Neural cell (in vitro differentiated cells): ENCODE results near the gene ESPNL. TPM values are rescaled to one million over a fixed set of nuclear protein-coding genes. Genes with fewer than 3 reads are reported as not detected.

Experiments
- H2AFZ ChIP-seq: fragments of 200-600, 300-800 bp; sonication (generic), shearing (Covaris generic); 2 replicates; pipeline ENCODE4 v1.6.0; 2014; ENCODE audit warnings: low read depth, mild to moderate bottlenecking, antibody characterized with exemption, low read length, moderate library complexity
- H3F3A ChIP-seq: fragments of 200-600 bp; shearing (Covaris generic); 2 replicates; pipeline ENCODE4 v1.6.1; 2016; ENCODE audit warnings: mild to moderate bottlenecking, moderate library complexity, mixed read lengths, antibody characterized with exemption, low read length; ENCODE audit not compliant: insufficient read depth, poor library complexity, severe bottlenecking
- H3K27ac ChIP-seq: fragments of 200-600, 300-800 bp; sonication (generic), shearing (Covaris generic); 2 replicates; pipeline ENCODE4 v1.5.1; 2014; ENCODE audit warnings: mild to moderate bottlenecking, low read length, moderate library complexity
- H3K27me3 ChIP-seq: fragments of 300-800, 200-600 bp; sonication (generic), shearing (Covaris generic); 2 replicates; pipeline ENCODE4 v1.6.0; 2014; ENCODE audit warnings: mild to moderate bottlenecking, low read depth, low read length, moderate library complexity; ENCODE audit not compliant: insufficient read depth
- H3K36me3 ChIP-seq: fragments of 300-800, 200-600 bp; sonication (generic), shearing (Covaris generic); 2 replicates; pipeline ENCODE4 v1.5.1; 2014; ENCODE audit warnings: mild to moderate bottlenecking, antibody characterized with exemption, low read length, moderate library complexity; ENCODE audit not compliant: insufficient read depth
- H3K4me2 ChIP-seq: fragments of 300-800, 200-600 bp; sonication (generic), shearing (Covaris generic); 2 replicates; pipeline ENCODE4 v1.6.0; 2014; ENCODE audit warnings: mild to moderate bottlenecking, low read length
- H3K4me3 ChIP-seq: fragments of 300-800, 200-600 bp; sonication (generic), shearing (Covaris generic); 2 replicates; pipeline ENCODE4 v1.5.1; 2014; ENCODE audit warnings: mild to moderate bottlenecking, low read length, moderate library complexity
- H3K79me2 ChIP-seq: fragments of 200-600 bp; shearing (Covaris generic); replicated peaks from 2 replicates; pipeline ENCODE4 v1.6.0; 2014; ENCODE audit warnings: mild to moderate bottlenecking, low read length, moderate library complexity; ENCODE audit not compliant: insufficient read depth
- H3K9ac ChIP-seq: fragments of 300-800, 200-600 bp; sonication (generic), shearing (Covaris generic); 2 replicates; pipeline ENCODE4 v1.6.1; 2016; ENCODE audit warnings: mild to moderate bottlenecking, low read length, mixed read lengths
- H3K9me2 ChIP-seq: fragments of 200-600 bp; shearing (Covaris generic); 2 replicates; pipeline ENCODE4 v1.6.1; 2016; ENCODE audit warnings: mild to moderate bottlenecking, low read length, mixed read lengths; ENCODE audit not compliant: insufficient read depth
- H3K9me3 ChIP-seq: fragments of 200-600, 300-800 bp; sonication (generic), shearing (Covaris generic); 2 replicates; pipeline ENCODE4 v1.6.1; 2016; ENCODE audit warnings: mild to moderate bottlenecking, mixed run types, low read length, moderate library complexity, mixed read lengths
- H4K20me1 ChIP-seq: fragments of 200-600 bp; shearing (Covaris generic); 2 replicates; pipeline ENCODE4 v1.6.1; 2016; ENCODE audit warnings: mild to moderate bottlenecking, mixed run types; ENCODE audit not compliant: insufficient read depth
- CTCF ChIP-seq: fragments of 450-650 bp; IDR thresholded peaks from 2 replicates; pipeline ENCODE4 v1.5.1; 2014; ENCODE audit warnings: antibody characterized with exemption, mild to moderate bottlenecking, moderate library complexity; ENCODE audit not compliant: poor library complexity, severe bottlenecking
- EP300 ChIP-seq: fragments of 450-650 bp; conservative IDR thresholded peaks from 2 replicates; pipeline ENCODE4 v1.6.1; 2014; ENCODE audit warnings: antibody characterized with exemption, mild to moderate bottlenecking, moderate library complexity; ENCODE audit not compliant: poor library complexity, severe bottlenecking
- EZH2 ChIP-seq: fragments of 200-600, 300-800 bp; shearing (Covaris generic), sonication (generic); IDR thresholded peaks from 2 replicates; pipeline ENCODE4 v1.6.1; 2014; ENCODE audit warnings: antibody characterized with exemption, low read length, borderline replicate concordance, mild to moderate bottlenecking; ENCODE audit not compliant: insufficient read depth, poor library complexity, severe bottlenecking
- MXI1 ChIP-seq: fragments of 450-650 bp; conservative IDR thresholded peaks from 2 replicates; pipeline ENCODE4 v1.6.1; 2014; ENCODE audit warnings: antibody characterized with exemption, mild to moderate bottlenecking; ENCODE audit not compliant: poor library complexity, severe bottlenecking
- POLR2AphosphoS5 ChIP-seq: IDR thresholded peaks from 2 replicates; pipeline ENCODE4 v1.6.1; 2012
- RAD21 ChIP-seq: fragments of 450-650 bp; conservative IDR thresholded peaks from 2 replicates; pipeline ENCODE4 v1.6.1; 2014; ENCODE audit warnings: antibody characterized with exemption, mild to moderate bottlenecking, moderate library complexity
- REST ChIP-seq: IDR thresholded peaks from 2 replicates; pipeline ENCODE4 v1.6.1; 2012; ENCODE audit warnings: borderline replicate concordance
- SMC3 ChIP-seq: fragments of 450-650 bp; conservative IDR thresholded peaks from 2 replicates; pipeline ENCODE4 v1.6.1; 2014; ENCODE audit warnings: antibody characterized with exemption, mild to moderate bottlenecking, moderate library complexity; ENCODE audit not compliant: poor library complexity
- TAF1 ChIP-seq: IDR thresholded peaks from 2 replicates; pipeline ENCODE4 v1.6.1; 2012; ENCODE audit warnings: low read depth
- polyA plus RNA-seq: library from polyadenylated mRNA; depleted of rRNA; stranded (reverse); fragments of >200 nt; gene quantifications from 2 replicates; pipeline ENCODE4 v1.2.3, GENCODE V29; 2014

ESPNL gene
- polyA plus RNA-seq, 1 donor from 2014 or later: 0.69 TPM

- no peaks in the 10 kb centered on the region for H3F3A ChIP-seq
- H3K27me3 ChIP-seq: no peaks in the 10 kb centered on the region
- TF ChIP-seq SMC3 (no peak), MXI1 (no peak), REST (no peak), EZH2 (no peak), EP300 (no peak)
- no peaks in the 10 kb centered on the region for H3K9me3 ChIP-seq
- H4K20me1 ChIP-seq: no peaks in the 10 kb centered on the region
- H3K36me3 ChIP-seq: no peaks in the 10 kb centered on the region
- H3K27ac ChIP-seq: no peak overlapping the region
- H3K79me2 ChIP-seq: no peaks in the 10 kb centered on the region
- H3K4me2 ChIP-seq: no peak overlapping the region
- H3K9me2 ChIP-seq: no peaks in the 10 kb centered on the region
- no peak overlapping the region for H3K9ac ChIP-seq
- H2AFZ ChIP-seq: no peak overlapping the region
- H3K4me3 ChIP-seq: no peak overlapping the region
These were observed 1.9 kb upstream of the ESPNL start for GRCh38 chr2:238097988-238098871.

GRCh38 chr2:238098901-238099713 lies 1.0 kb upstream of the ESPNL start:
- Histone ChIP-seq H3K79me2 (no peaks in the 10 kb centered on the region), H3K9ac (no peak overlapping the region), H3K9me3 (no peaks in the 10 kb centered on the region), H4K20me1 (no peaks in the 10 kb centered on the region), H3K27me3 (no peaks in the 10 kb centered on the region), H3F3A (no peaks in the 10 kb centered on the region), H3K9me2 (no peaks in the 10 kb centered on the region), H3K4me3 (no peak overlapping the region), H3K27ac (no peak overlapping the region), H2AFZ (no peak overlapping the region), H3K4me2 (no peak overlapping the region), H3K36me3 (no peaks in the 10 kb centered on the region)
- TF ChIP-seq EP300: no peak
- no peak for TF ChIP-seq SMC3
- no peak for TF ChIP-seq MXI1
- TF ChIP-seq TAF1: no peak
- no peak for TF ChIP-seq REST
- TF ChIP-seq CTCF: no peak
- TF ChIP-seq EZH2: no peak
- TF ChIP-seq POLR2AphosphoS5: no peak
- no peak for TF ChIP-seq RAD21
